Fibroblast of lung (primary cell): ENCODE measurements around the gene CENPH. TPM values are rescaled to one million over a fixed set of nuclear protein-coding genes. Genes with fewer than 3 reads are reported as not detected.
A peak's percentile ranks its signal among the peaks of the same experiment; 100 is the strongest.

Experiments used
- DNase-seq, 2 donors: peaks; one replicate each; pipeline versions ENCODE4 v3.0.0 to v3.0.0-alpha.2; 2010; ENCODE audit warnings: low read depth in 2 of 2
- H2AFZ ChIP-seq: 2 replicates; pipeline ENCODE4 v1.5.1; 2012; ENCODE audit warnings: low read length, control low read depth, inconsistent platforms
- H3K27ac ChIP-seq: 2 replicates; pipeline ENCODE4 v1.5.1; 2011; ENCODE audit warnings: low read length, control low read depth; ENCODE audit not compliant: insufficient read depth
- H3K27me3 ChIP-seq: 2 replicates; pipeline ENCODE4 v1.5.1; 2011; ENCODE audit warnings: mild to moderate bottlenecking, low read length; ENCODE audit not compliant: control insufficient read depth, insufficient read depth
- H3K36me3 ChIP-seq: 2 replicates; pipeline ENCODE4 v1.5.1; 2011; ENCODE audit warnings: low read length; ENCODE audit not compliant: control insufficient read depth, insufficient read depth
- H3K4me1 ChIP-seq: 2 replicates; pipeline ENCODE4 v1.5.1; 2011; ENCODE audit warnings: low read length; ENCODE audit not compliant: control insufficient read depth, insufficient read depth; ENCODE audit errors: extremely low read depth
- H3K4me2 ChIP-seq: 2 replicates; pipeline ENCODE4 v1.5.1; 2011; ENCODE audit warnings: low read length, control low read depth; ENCODE audit not compliant: insufficient read depth; ENCODE audit errors: extremely low read depth
- H3K4me3 ChIP-seq, 4 experiments: fragments of 200-600 bp in 1 of 4; sonication (generic) in 1 of 4; replicated peaks in 1 of 4; 2 replicates each; pipeline ENCODE4 v1.5.1; 2011 to 2016; ENCODE audit warnings: low read length in 4 of 4, low read depth in 3 of 4, mild to moderate bottlenecking in 3 of 4, control low read depth in 2 of 4, inconsistent platforms in 1 of 4, mixed read lengths in 1 of 4; ENCODE audit not compliant: insufficient read depth in 1 of 4; ENCODE audit errors: control extremely low read depth in 1 of 4
- H3K79me2 ChIP-seq: 2 replicates; pipeline ENCODE4 v1.5.1; 2012; ENCODE audit warnings: mild to moderate bottlenecking, low read length, inconsistent platforms; ENCODE audit not compliant: control insufficient read depth, insufficient read depth
- H3K9ac ChIP-seq: 2 replicates; pipeline ENCODE4 v1.5.1; 2011; ENCODE audit warnings: mild to moderate bottlenecking, low read length, control low read depth; ENCODE audit not compliant: insufficient read depth
- H3K9me3 ChIP-seq: 2 replicates; pipeline ENCODE4 v1.5.1; 2012; ENCODE audit warnings: low read depth, low read length; ENCODE audit not compliant: control insufficient read depth, insufficient read depth
- H4K20me1 ChIP-seq: 2 replicates; pipeline ENCODE4 v1.5.1; 2011; ENCODE audit warnings: low read length; ENCODE audit not compliant: control insufficient read depth, insufficient read depth; ENCODE audit errors: extremely low read depth
- CTCF ChIP-seq, 2 donors: IDR thresholded peaks in 1 of 2; conservative IDR thresholded peaks in 1 of 2; 1 replicate in 1 of 2; 2 replicates in 1 of 2; pipeline ENCODE4 v1.5.1; 2011 to 2012; ENCODE audit warnings: low read length in 2 of 2, control low read depth in 1 of 2, inconsistent platforms in 1 of 2, low read depth in 1 of 2, mild to moderate bottlenecking in 1 of 2
- EZH2 ChIP-seq: IDR thresholded peaks from 2 replicates; pipeline ENCODE4 v1.5.1; 2012; ENCODE audit warnings: low read length, control low read depth, mild to moderate bottlenecking; ENCODE audit errors: missing control alignments
- polyA plus RNA-seq, 2 donors: library from polyadenylated mRNA; depleted of rRNA in 1 of 2; stranded (reverse) in 1 of 2; unstranded in 1 of 2; fragments of >200 nt; gene quantifications; 2 replicates each; pipeline ENCODE4 v1.2.1, GENCODE V29; 2011 to 2012; ENCODE audit warnings: missing spikeins in 1 of 2
- total RNA-seq: library from RNA; depleted of rRNA; stranded (reverse); fragments of >200 nt; gene quantifications from 2 replicates; pipeline ENCODE4 v1.2.1, GENCODE V29; 2014

Gene CENPH
- total and polyA plus RNA-seq, 2 donors (not counting 1 experiment from before 2014, with no cell fraction given) = 7.1 to 10.9 TPM

GRCh38 chr5:69202497-69202896, 13.1 kb downstream of the CENPH start:
- no peaks in the 10 kb centered on the region for H4K20me1 ChIP-seq
- no peak overlapping the region for H3K4me2 ChIP-seq
- DNase-seq = peak in 1 of 2 donors; percentile 21
- no peak overlapping the region for H3K9ac ChIP-seq
- no peaks in the 10 kb centered on the region for H3K36me3 ChIP-seq
- H3K4me1 ChIP-seq = no peaks in the 10 kb centered on the region
- H3K4me3 ChIP-seq = no peak overlapping the region
- H3K27me3 ChIP-seq = no peaks in the 10 kb centered on the region
- no peak overlapping the region for H2AFZ ChIP-seq
- no peak overlapping the region for H3K27ac ChIP-seq
- TF ChIP-seq CTCF (conservative IDR thresholded peaks at IDR 0.05 in 1 of 2, IDR thresholded peaks at IDR 0.05 in 1 of 2; ENCODE audit: low read depth in 1 of 2, low read length in 2 of 2) = no peak
- TF ChIP-seq EZH2 = no peak
- no peaks in the 10 kb centered on the region for H3K79me2 ChIP-seq
- H3K9me3 ChIP-seq = no peaks in the 10 kb centered on the region

- H3K36me3 ChIP-seq = no peaks in the 10 kb centered on the region
- H3K9me3 ChIP-seq = no peaks in the 10 kb centered on the region
- H3K9ac ChIP-seq = no peak overlapping the region
- no peak overlapping the region for H3K4me3 ChIP-seq
- DNase-seq = peak in 1 of 2 donors; percentile 19
- no peak overlapping the region for H3K27ac ChIP-seq
- no peak overlapping the region for H3K4me2 ChIP-seq
- H4K20me1 ChIP-seq = no peaks in the 10 kb centered on the region
- no peak overlapping the region for H2AFZ ChIP-seq
- H3K27me3 ChIP-seq = no peaks in the 10 kb centered on the region
- H3K79me2 ChIP-seq = no peaks in the 10 kb centered on the region
- no peak for TF ChIP-seq EZH2
- no peak for TF ChIP-seq CTCF (conservative IDR thresholded peaks at IDR 0.05 in 1 of 2, IDR thresholded peaks at IDR 0.05 in 1 of 2; ENCODE audit: low read depth in 1 of 2, low read length in 2 of 2)
- no peaks in the 10 kb centered on the region for H3K4me1 ChIP-seq
Observed at GRCh38 chr5:69206528-69207190, 17.3 kb downstream of the CENPH start.

GRCh38 chr5:69209602-69210001, 20.2 kb downstream of the CENPH start:
- Histone ChIP-seq H3K27me3 (no peaks in the 10 kb centered on the region), H2AFZ (no peak overlapping the region), H3K27ac (no peak overlapping the region), H3K4me2 (no peak overlapping the region), H4K20me1 (no peaks in the 10 kb centered on the region), H3K36me3 (no peaks in the 10 kb centered on the region), H3K4me3 (no peak overlapping the region), H3K9me3 (no peaks in the 10 kb centered on the region), H3K79me2 (no peaks in the 10 kb centered on the region), H3K4me1 (peaks cover 8% of the 10 kb centered on the region), H3K9ac (no peak overlapping the region)
- TF ChIP-seq EZH2 (no peak), CTCF (conservative IDR thresholded peaks at IDR 0.05 in 1 of 2, IDR thresholded peaks at IDR 0.05 in 1 of 2; ENCODE audit: low read depth in 1 of 2, low read length in 2 of 2) (no peak)
- peak in 1 of 2 donors; percentile 40 for DNase-seq
